Lower leg skin (tissue), 4 donors: ENCODE data around the gene ANKRD9. TPM values are rescaled to one million over a fixed set of nuclear protein-coding genes. Genes with fewer than 3 reads are reported as not detected.

Source experiments
- DNase-seq, 2 donors: peaks; one replicate each; pipeline ENCODE4 v3.0.0-alpha.2; 2019; ENCODE audit warnings: low spot score in 2 of 2
- H3K4me3 ChIP-seq: fragments of 200-600 bp; sonication (generic); 2 replicates; pipeline ENCODE4 v1.5.1; 2017; ENCODE audit warnings: mild to moderate bottlenecking, low read depth; ENCODE audit not compliant: poor library complexity, severe bottlenecking
- CTCF ChIP-seq, 3 donors: fragments of 450-650 bp; IDR thresholded peaks; one replicate each; pipeline ENCODE4 v1.5.1; 2016; ENCODE audit warnings: antibody characterized with exemption in 3 of 3, mild to moderate bottlenecking in 3 of 3, moderate library complexity in 2 of 3
- POLR2A ChIP-seq, 2 donors: fragments of 450-650 bp; IDR thresholded peaks; one replicate each; pipeline ENCODE4 v1.6.1; 2016 to 2017; ENCODE audit warnings: antibody characterized with exemption in 2 of 2, mild to moderate bottlenecking in 1 of 2, moderate library complexity in 1 of 2
- WGBS, 2 donors: methylation state at CpG; one replicate each; pipeline ENCODE4 v1.1.5; 2018; 5-methylcytosine and 5-hydroxymethylcytosine counted together
- intact Hi-C: fragments of 100-400 bp; cut with DNase I; formaldehyde crosslinking; loops from one replicate; pipeline ENCODE4 v1.15.0; 2023; ENCODE audit warnings: low total_unique reads
- total RNA-seq, 4 donors: library from RNA; depleted of rRNA; stranded (reverse); fragments of >200 nt; gene quantifications; one replicate each; pipeline ENCODE4 v1.1.0, GENCODE V29; 2016

The ANKRD9 gene
- total RNA-seq, 4 donors from 2014 or later: 64.6 to 135 (median 69.4) TPM

- no peak overlapping the region for H3K4me3 ChIP-seq
- intact Hi-C loops: no loop called here
- no peak for TF ChIP-seq POLR2A (IDR thresholded peaks at IDR 0.05)
- WGBS, 2 donors: 74 to 76% methylated on average over 8 of the region's 8 CpGs
- DNase-seq: no peak
Observed at GRCh38 chr14:102471921-102472790, 37.4 kb downstream of the ANKRD9 start.

- 67 to 70% methylated on average over 1 of the region's 1 CpG for WGBS, 2 donors
- intact Hi-C loops: no loop called here
- no peak for TF ChIP-seq POLR2A (IDR thresholded peaks at IDR 0.05)
- no peak overlapping the region for H3K4me3 ChIP-seq
- DNase-seq: no peak
Observed at GRCh38 chr14:102469261-102469660, 40.3 kb downstream of the ANKRD9 start.

- H3K4me3 ChIP-seq: no peak overlapping the region
- TF ChIP-seq POLR2A (IDR thresholded peaks at IDR 0.05): no peak
- 84 to 90% methylated on average over 6 of the region's 6 CpGs for WGBS, 2 donors
- intact Hi-C loops: no loop called here
- no peak for DNase-seq
Observed at GRCh38 chr14:102464846-102465341, 44.7 kb downstream of the ANKRD9 start.

GRCh38 chr14:102464006-102464405 lies 45.6 kb downstream of the ANKRD9 start:
- TF ChIP-seq CTCF (IDR thresholded peaks at IDR 0.05) (no peak), POLR2A (IDR thresholded peaks at IDR 0.05) (no peak)
- no peak for DNase-seq
- intact Hi-C loops: no loop called here
- H3K4me3 ChIP-seq: no peak overlapping the region
- WGBS, 2 donors: 91 to 99% methylated on average over 4 of the region's 4 CpGs

GRCh38 chr14:102462391-102462790 lies 47.2 kb downstream of the ANKRD9 start:
- no peak for TF ChIP-seq POLR2A (IDR thresholded peaks at IDR 0.05)
- no peak for TF ChIP-seq CTCF (IDR thresholded peaks at IDR 0.05)
- DNase-seq: no peak
- WGBS, 2 donors: 60 to 86% methylated on average over 4 of the region's 4 CpGs
- no peak overlapping the region for H3K4me3 ChIP-seq
- intact Hi-C loops: no loop called here

- TF ChIP-seq POLR2A (IDR thresholded peaks at IDR 0.05) (no peak), CTCF (IDR thresholded peaks at IDR 0.05) (no peak)
- intact Hi-C loops: no loop called here
- DNase-seq: no peak
- H3K4me3 ChIP-seq: no peak overlapping the region
- 74 to 79% methylated on average over 14 of the region's 14 CpGs for WGBS, 2 donors
Observed at GRCh38 chr14:102461490-102462338, 47.9 kb downstream of the ANKRD9 start.

GRCh38 chr14:102457509-102457908 lies 52.1 kb downstream of the ANKRD9 start:
- TF ChIP-seq POLR2A (IDR thresholded peaks at IDR 0.05) (no peak), CTCF (IDR thresholded peaks at IDR 0.05) (no peak)
- intact Hi-C loops: no loop called here
- DNase-seq: no peak
- H3K4me3 ChIP-seq: no peak overlapping the region
- 50 to 70% methylated on average over 2 of the region's 2 CpGs for WGBS, 2 donors
